Stimulated activated CD4-positive, alpha-beta T cell treated with anti-CD3 and anti-CD28 coated beads, Interleukin-2, amount 100 ng/mL, for 48 hours (primary cell): ENCODE results near the gene BANF1.

Experiments used
- DNase-seq, 2 donors: peaks; one replicate each; pipeline ENCODE4 v3.0.0-alpha.2; 2020

The BANF1 gene, protein sequence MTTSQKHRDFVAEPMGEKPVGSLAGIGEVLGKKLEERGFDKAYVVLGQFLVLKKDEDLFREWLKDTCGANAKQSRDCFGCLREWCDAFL

GRCh38 chr11:66001942-66002647, at the start of gene BANF1, which contains the start of gene EIF1AD:
Gene BANF1, plus strand, starts transcription at chr11:66002503. Its CDS starts 748 bp downstream, at chr11:66003251.
Gene EIF1AD, minus strand, starts transcription at chr11:66002157. Its CDS starts 1,768 bp downstream, at chr11:66000389.
- DNase-seq, result peak; percentile 86 to 89

DNA sequence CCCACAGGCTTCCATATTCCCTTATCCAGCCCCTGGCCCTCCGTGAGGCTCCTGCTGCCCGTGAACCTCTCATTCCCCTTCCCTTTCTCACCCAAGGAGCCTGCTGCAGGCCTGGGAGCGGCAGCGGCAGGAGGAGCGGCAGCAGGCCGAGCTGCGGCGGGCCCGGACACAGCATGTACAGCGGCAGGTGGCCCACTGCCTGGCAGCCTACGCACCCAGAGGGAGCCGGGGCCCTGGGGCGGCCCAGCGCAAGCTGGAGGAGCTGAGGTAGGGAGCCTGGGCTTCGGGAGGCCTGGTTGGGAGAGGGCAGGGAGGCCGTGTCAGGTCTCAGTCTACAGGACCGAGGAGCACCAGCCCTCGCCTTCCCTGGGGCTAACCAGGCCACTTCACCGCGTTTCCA, 48.8 kb upstream of the BANF1 start:
- no peak for DNase-seq

DNA sequence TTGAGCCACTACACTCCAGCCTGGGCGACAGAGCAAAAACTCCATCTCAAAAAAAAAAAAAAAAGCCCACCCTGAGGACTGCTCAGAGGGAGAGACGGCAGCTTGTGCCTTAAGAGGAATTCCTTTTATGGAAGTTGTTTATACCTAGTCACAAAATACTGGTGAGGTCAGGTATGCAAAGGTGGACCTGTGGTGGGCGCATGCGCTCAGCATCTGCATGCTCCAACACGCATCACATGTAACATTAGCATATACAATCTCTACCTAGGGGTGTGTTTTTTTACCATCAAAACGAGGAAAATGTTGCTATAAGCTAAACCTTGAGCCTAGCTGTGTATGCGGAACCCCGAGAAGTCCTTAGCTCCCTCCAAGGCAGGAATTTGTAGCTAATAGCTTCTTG, 47.5 kb upstream of the BANF1 start:
- DNase-seq, result no peak

DNA sequence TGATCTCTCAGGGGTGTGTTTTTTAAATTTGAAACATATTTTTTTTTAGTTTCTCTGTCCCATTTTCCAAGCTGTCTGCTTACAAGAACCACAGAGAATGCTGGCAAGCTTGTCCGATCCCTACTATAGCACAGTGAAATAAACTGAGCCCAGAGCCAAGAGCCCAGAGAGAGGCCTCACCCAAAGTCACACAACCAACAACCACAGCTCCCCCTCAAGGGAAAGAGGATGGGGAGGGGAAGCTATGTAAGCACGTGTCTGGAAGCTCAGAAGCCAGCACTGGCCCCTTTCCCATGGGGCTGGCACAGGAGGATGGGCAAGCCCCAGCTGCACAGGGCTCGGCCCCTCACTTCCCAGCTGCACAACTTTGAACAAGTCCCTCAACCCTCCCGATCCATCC, 44.0 kb upstream of the BANF1 start:
- no peak for DNase-seq

DNA sequence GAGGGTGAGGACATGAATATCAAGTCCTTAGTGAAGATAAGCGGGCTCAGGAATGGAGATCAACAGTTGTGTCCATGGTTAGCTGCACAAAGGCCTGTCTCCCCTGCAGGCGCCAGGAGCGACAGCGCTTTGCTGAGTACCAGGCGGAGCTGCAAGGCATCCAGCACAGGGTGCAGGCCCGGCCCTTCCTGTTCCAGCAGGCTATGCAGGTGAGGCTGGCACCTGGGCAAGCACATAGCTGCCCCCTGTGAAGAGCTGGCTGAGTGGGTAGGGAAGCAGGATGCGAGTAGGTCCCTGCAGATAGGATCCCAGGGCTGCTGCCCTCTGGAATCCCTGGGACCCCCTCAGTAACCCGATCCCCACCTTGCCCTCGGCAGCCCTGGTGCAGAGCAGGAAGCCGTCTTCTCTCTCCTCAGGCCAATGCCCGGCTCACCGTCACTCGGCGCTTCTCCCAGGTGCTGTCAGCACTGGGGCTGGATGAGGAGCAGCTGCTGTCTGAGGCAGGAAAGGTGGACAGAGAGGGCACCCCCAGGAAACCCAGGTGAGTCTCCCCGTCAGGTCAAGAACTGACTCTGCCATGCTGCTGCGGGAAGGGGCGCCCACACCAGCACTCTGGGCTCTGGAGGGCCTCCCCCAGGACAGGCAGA, 43.4 kb upstream of the BANF1 start:
- DNase-seq, result no peak

DNA sequence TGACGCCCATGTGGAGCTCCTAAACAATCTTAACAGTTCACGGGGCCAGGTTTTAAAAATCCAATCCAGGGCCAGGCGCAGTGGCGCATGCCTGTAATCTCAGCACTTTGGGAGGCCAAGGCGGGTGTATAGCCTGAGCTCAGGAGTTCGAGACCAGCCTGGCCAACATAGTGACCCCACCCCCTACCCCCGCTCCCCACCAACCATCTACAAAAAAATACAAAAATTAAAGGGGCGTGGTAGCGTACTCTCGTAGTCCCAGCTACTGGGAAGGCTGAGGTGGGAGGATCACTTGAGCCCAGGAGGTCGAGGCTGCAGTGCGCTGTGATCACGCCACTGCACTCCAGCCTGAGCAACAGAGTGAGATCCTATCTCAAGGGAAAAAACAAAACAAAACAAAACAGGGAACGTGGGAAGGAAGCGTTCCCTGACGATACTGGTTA, 41.5 kb upstream of the BANF1 start:
- DNase-seq, result no peak

DNA sequence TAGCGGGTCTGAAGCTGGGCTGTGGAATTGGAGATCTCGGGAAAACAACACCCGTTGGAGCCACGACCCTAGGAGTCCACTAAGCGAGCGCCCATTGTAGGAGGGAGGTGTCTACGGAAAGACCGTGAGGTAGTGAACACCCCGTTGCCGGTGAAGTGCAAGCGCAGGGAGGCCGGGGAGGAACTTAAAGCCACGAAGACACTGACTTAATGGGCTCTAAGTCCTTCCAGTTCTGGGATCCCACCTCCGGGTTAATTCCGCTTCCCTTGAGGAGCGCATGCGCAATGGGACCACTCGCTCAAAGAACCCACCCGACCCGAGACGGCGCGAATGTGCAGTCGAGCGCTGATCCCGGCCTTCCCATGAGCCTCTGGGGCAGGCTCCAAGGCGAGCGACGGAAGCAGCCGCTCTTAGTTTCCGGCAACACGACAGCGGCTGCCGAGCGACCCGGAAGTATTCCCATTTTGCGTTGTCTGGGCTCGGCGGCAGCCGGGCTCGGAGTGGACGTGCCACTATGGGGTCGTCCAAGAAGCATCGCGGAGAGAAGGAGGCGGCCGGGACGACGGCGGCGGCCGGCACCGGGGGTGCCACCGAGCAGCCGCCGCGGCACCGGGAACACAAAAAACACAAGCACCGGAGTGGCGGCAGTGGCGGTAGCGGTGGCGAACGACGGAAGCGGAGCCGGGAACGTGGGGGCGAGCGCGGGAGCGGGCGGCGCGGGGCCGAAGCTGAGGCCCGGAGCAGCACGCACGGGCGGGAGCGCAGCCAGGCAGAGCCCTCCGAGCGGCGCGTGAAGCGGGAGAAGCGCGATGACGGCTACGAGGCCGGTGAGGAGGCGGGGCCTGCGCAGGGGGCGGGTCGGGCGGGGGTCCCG, 40.8 kb upstream of the BANF1 start, which contains the start of gene SART1:
TSS of gene SART1 (plus strand) at position 468 of the 874 bp plus-strand sequence. CDS start at position 515, 47 bp downstream.
- DNase-seq, result peak; percentile 89 to 92

DNA sequence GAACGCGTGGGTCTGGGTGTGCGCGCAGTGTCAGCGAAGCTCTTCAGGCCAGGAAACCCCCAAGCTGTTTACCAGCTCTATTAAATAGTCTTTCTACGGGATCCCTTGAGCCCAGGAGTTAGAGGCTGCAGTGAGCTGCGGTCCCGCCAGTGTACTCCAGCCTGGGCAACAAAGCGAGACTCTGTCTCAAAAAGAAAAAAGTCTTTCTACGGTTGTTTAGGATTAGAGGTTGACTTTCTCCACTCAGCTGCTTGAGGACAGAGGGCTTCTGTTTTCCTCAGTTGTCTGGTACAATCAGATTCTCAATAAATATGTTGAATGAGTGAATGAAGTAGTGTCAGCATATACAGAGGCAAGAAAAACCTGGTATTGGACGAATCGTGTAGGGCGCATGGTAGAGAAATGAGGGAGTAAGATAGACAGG, 40.1 kb upstream of the BANF1 start:
- no peak for DNase-seq

- DNase-seq, result no peak
These were observed 37.4 kb upstream of the BANF1 start for GRCh38 chr11:65964906-65965305.

GRCh38 chr11:65965986-65966762, 36.1 kb upstream of the BANF1 start:
- no peak for DNase-seq

DNA sequence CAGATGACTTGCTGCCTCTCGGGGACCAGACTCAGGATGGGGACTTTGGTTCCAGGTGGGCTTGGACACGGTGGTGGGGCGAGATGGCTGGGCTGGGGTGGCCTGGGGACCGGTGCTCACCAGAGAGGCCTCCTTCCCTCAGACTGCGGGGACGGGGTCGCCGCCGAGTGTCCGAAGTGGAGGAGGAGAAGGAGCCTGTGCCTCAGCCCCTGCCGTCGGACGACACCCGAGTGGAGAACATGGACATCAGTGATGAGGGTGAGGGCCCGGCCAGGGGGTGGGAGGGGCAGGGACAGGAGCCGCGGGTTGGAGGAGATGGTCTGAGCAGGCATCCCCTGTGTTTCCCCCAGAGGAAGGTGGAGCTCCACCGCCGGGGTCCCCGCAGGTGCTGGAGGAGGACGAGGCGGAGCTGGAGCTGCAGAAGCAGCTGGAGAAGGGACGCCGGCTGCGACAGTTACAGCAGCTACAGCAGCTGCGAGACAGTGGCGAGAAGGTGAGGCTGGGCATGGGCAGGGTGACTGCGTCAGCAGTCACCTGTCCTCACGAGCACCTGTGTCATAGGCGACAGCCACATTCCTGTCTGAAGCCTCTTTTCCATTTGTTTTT, 34.9 kb upstream of the BANF1 start:
- no peak for DNase-seq

DNA sequence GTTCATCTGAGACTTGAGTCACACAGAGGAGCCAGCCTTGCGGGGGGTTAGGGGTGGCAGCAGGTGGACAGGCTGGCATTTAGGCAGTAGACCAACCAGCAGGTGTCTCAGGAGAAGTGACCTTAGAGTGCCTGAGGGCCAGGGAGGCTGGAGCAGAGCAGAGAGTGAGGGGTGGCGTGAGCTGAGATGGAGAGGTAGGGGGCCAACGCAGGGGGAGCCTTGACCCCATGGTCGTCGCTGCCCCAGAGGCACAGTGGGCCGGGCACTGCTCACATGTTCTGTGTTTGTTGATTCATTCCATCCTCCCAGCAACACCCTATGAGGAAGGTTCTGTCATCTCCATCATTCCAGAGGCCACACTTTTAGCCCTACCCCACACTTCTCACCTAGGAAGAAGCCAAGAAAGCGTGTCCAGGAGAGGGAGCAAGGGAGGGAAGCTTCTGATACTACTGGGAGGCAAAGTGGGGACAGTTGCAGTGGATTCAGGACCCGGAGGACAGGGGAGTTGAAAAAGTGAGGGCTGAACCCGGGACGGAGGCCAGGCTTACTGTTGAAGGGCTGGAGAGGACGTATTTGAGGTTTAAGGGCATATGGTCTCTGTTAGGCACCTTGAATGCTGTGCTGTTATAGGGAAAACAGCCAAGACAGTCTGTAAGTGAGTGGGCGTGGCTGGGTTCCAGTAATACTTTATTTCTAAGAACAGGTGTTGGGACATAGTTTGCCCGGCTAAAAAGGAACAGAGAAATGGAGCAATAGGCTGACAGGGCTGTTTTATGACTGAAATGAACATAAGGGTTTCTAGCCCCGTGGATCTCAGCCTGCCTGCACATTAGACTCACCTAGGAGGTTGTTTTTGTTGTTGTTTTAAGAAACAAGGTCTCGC, 33.5 kb upstream of the BANF1 start:
- DNase-seq, result no peak

GRCh38 chr11:65972116-65972515, 30.2 kb upstream of the BANF1 start:
- DNase-seq, result no peak

DNA sequence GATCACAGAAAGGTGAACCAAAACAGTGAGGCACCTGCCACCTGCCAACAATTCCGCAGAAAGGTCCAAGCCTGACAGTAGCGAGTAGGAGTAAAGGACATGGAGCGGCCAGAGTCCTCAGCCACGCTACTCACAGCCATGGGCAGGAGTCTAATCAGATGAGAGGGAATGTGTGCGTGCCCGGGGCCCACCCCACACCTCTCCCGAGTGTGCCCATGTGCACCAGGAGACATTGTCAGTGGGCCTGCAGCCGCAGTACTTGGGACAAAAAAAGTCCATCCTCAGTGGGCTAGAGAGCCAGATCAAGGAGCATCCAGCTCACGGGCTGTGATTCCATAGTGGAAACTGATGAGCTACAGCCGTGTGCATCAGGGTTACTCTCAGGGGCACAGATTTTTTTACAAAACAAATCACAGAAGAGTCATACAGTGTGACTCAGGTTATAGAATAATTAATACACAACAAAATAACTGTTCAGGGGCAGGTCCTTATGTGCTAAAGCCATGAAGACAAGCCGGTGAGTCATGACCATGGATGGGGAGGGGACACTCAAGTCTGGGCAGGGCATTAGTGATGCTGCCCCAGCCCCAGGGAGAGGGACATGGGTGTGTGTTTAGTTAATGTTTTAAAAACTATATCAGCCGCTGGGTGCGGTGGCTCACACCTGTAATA, 28.7 kb upstream of the BANF1 start:
- DNase-seq, result no peak

- DNase-seq, result no peak
These were observed 26.5 kb upstream of the BANF1 start for GRCh38 chr11:65975771-65976170.

DNA sequence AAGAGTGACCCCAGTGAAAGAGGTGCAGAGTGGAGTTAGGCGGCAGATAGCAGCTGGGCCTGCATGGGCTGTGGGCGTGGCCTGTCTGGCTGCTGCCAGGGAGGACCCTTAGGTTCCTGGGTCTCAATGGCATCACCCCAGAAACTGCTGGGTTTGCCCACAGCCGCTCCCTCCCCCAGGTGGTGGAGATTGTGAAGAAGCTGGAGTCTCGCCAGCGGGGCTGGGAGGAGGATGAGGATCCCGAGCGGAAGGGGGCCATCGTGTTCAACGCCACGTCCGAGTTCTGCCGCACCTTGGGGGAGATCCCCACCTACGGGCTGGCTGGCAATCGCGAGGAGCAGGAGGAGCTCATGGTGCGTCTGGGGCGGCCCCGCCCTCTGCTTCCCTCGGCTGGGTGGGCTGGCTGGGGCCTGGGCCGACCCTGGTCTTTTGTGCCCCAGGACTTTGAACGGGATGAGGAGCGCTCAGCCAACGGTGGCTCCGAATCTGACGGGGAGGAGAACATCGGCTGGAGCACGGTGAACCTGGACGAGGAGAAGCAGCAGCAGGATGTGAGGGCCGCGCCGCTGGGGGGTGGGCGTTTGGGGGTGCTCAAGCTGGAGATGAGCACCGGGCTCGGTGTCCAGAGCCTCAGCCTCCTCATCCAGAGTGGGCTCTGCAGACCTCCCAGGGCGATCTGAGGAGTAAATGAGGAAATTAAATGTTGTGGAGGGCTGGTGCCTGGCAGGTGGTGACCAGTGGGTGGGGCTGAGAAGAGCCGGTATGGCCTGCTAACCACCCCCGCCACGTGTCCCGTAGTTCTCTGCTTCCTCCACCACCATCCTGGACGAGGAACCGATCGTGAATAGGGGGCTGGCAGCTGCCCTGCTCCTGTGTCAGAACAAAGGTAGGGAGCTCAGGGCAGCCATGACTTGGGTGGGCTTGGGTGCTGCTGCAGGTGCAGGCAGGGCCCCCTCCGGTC, 25.8 kb upstream of the BANF1 start:
- DNase-seq, result no peak

DNA sequence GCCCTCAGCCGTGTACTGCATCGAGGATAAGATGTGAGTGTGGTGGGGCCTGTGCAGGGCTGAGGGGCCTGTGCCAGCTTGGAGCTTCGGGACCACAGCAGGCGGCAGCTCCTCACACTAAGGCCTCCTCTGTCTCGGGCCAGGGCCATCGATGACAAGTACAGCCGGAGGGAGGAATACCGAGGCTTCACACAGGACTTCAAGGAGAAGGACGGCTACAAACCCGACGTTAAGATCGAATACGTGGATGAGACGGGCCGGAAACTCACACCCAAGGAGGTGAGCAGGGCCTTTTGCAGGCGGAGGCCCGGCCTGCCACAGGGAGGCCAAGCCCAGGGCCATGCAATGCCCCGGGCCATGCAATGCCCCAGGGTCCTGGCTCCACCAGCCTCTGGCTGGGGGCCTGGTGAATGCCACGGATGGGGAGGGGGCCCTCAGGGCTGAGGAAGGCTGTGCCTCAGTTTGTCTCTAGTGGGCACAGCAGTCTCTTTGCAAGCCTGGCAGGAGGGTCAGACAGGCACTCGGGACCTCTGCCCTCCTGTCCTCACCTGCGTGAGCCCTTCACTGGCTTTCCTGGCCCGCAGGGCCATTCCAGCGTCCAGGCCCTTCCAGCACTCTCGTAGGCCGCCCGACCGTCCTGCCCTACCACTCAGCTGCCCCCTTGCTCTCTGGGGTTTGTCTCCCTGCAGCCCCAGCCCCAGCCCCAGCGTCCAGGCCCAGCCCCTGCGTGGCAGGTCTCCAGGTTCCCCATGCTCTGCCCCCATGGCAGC, 24.5 kb upstream of the BANF1 start:
- DNase-seq, result no peak
